Motor neuron (in vitro differentiated cells): ENCODE results near the gene CCBE1. TPM values are rescaled to one million over a fixed set of nuclear protein-coding genes. Genes with fewer than 3 reads are reported as not detected.
A peak's percentile ranks its signal among the peaks of the same experiment; 100 is the strongest.
"Not testable (repeated sequence)": the region's sequence is repeated elsewhere in the genome, so short reads cannot be mapped to it uniquely, and the experiment has no call there.

Source experiments
- ATAC-seq, 8 experiments: fragments of 200-7000 bp; cut with Tn5 transposase; replicated peaks in 6 of 8; 2 replicates each; pipeline ENCODE4 v1.8.0; 2021; ENCODE audit warnings: mild to moderate bottlenecking in 8 of 8, moderate library complexity in 8 of 8
- H3K27ac ChIP-seq, 2 donors: fragments of 250-450 bp; sonication (Bioruptor Pico); 2 replicates each; pipeline ENCODE4 v1.9.0; 2021; ENCODE audit warnings: antibody characterized with exemption in 2 of 2, mild to moderate bottlenecking in 2 of 2, moderate library complexity in 1 of 2
- H3K4me1 ChIP-seq, 2 donors: fragments of 250-450 bp; sonication (Bioruptor Pico); replicated peaks in 1 of 2; 2 replicates each; pipeline ENCODE4 v1.6.1; 2021; ENCODE audit warnings: antibody characterized with exemption in 2 of 2, mild to moderate bottlenecking in 2 of 2, moderate library complexity in 1 of 2
- H3K4me3 ChIP-seq, 5 donors: fragments of 250-450 bp; sonication (Bioruptor Pico); 2 replicates each; pipeline ENCODE4 v1.9.0; 2021; ENCODE audit warnings: antibody characterized with exemption in 5 of 5, mild to moderate bottlenecking in 5 of 5, moderate library complexity in 4 of 5
- WGBS, 10 experiments: fragments of 450-650 bp; shearing (Covaris generic); methylation state at CpG; one replicate each; pipeline ENCODE4 v1.0.0; 2022; 5-methylcytosine and 5-hydroxymethylcytosine counted together
- in situ Hi-C, 9 experiments: fragments of 400-800 bp; cut with MboI; loops; one replicate each; pipeline ENCODE4 v1.15.0; 2021; ENCODE audit warnings: low sequenced_read_pairs in 9 of 9, low pct_unique_long_range_greater_than_20kb in 2 of 9; ENCODE audit not compliant: unreplicated experiment in 9 of 9
- total RNA-seq, 8 experiments: library from RNA; unstranded; fragments of 300-600 nt; gene quantifications; 2 replicates each; pipeline versions ENCODE4 v1.2.3 to v1.2.4, GENCODE V29; 2022

The CCBE1 gene
- total RNA-seq, 8 experiments from 2014 or later: 0.04 to 5.5 (median 1.1) TPM

DNA sequence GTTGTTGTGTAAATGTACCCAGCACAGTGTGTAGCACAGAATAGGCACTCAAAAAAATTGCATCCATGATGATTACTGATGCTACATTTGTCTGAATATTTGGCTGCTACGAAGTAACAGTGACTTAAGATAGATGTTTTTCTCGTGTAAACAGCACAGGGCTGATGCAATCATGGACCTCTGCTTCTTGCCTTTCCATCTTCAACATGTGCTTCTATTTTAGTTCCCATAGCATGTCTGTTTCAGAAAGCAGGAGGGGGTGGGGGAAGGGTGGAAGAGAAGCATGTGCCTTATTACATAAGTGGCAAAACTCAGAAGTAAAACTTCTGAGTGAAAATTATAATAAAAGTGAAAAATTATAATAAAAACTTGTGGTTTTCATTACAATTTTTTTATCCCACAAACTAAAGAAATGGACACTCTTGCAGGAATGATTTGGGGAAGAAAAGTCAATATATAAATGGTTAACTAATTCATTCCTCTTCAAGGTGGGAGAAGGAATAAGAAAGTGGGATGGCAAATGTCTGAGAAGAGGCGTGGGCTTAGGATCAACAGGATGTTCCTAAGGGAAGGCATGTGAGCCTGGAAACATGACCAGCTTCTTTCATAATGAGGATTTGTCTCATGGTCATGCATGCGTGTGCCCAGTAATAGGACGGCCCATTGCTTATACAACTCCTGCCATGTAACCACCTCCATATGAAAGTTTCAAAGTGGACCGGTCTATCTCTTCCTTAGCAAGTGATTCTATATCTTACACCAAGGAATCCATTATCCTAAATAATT is 27.2 kb downstream of the CCBE1 start:
- 0 to 100% (median 71%) methylated on average over 1 to 6 of the region's 6 CpGs; no CpG with 5 or more reads in 1 of the 10 experiments for WGBS, 10 experiments
- in situ Hi-C loops: no loop called here
- H3K4me1 ChIP-seq: peaks cover 14 to 28% of the 10 kb centered on the region in 2 donors

GRCh38 chr18:59667488-59667887 is 29.7 kb downstream of the CCBE1 start:
- ATAC-seq: no peak
- no peak overlapping the region for H3K4me3 ChIP-seq
- WGBS, 10 experiments: 0 to 100% (median 100%) methylated on average over 1 to 3 of the region's 4 CpGs; no CpG with 5 or more reads in 3 of the 10 experiments
- in situ Hi-C loops: no loop called here
- H3K27ac ChIP-seq: no peak overlapping the region
- peaks cover 17 to 32% of the 10 kb centered on the region in 2 donors for H3K4me1 ChIP-seq

More for the DNA sequence above, 27.2 kb downstream of the CCBE1 start:
- Histone ChIP-seq H3K4me3 (no peak overlapping the region), H3K27ac (no peak overlapping the region)
- peak in 4 of 8 experiments; percentile 21 to 49 (median 44) for ATAC-seq

- H3K4me3 ChIP-seq, ATAC-seq, in situ Hi-C loops: not testable (repeated sequence)
- 0 to 100% (median 85%) methylated on average over 1 to 7 of the region's 9 CpGs; no CpG with 5 or more reads in 2 of the 10 experiments for WGBS, 10 experiments
- Histone ChIP-seq H3K27ac (peak overlapping the region in 1 of 2 donors; percentile 25), H3K4me1 (peaks cover 10 to 19% of the 10 kb centered on the region in 2 donors)
Measured at GRCh38 chr18:59666007-59666402, 31.2 kb downstream of the CCBE1 start.

DNA sequence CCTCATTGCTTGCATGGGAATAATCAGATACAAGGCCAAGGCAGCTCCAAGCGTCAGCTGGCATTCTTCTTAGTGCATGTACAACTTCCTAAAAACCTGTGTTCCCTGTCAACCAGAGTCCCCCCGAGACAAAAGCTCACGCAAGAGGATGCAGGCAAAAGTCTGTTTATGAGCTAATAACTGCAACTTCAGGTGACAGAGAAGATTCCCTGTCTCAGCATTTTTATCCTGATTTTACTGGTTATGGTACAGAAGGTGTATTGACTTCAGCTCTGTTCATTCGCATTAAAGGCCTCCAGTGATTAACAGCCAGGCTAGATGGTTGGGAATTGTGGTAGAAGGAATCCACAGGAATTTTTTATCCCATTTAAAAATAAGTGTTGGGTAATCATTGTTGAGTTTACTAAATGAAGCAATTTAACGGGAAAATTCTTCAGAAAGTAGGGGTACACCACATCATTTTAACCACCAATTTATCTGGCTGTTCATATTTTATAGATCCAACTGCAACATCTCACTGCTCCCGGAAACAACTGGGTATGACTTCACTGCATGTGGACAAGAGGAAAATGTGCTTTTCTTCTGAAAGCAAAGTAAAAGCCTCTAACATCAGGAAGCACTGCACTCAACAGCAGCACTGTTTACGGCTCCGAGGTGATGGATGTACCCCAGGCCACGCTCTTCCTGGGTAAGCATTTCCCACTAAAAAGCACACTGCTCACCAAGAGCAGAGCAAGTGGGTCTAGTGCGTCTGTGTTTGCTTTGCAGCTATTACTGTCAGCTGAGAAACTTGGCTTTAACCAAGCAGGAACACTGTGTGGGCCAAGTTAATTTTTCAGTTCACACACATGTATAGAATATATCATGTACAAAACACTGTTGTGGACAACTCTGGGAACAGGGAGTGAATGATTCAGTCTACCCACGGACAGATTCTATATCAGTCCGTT is 31.9 kb downstream of the CCBE1 start:
- 5 to 84% (median 76%) methylated on average over 5 to 12 of the region's 12 CpGs; no CpG with 5 or more reads in 2 of the 10 experiments for WGBS, 10 experiments
- H3K4me3 ChIP-seq: no peak overlapping the region
- in situ Hi-C loops: no loop called here
- peak overlapping the region; percentile 25 to 60 for H3K27ac ChIP-seq
- peak in 5 of 8 experiments; percentile 45 to 94 (median 73) for ATAC-seq
- peaks cover 10 to 19% of the 10 kb centered on the region in 2 donors for H3K4me1 ChIP-seq

GRCh38 chr18:59664329-59664728 is 32.9 kb downstream of the CCBE1 start:
- H3K4me1 ChIP-seq: peaks cover 10 to 19% of the 10 kb centered on the region in 2 donors
- no peak for ATAC-seq
- in situ Hi-C loops: no loop called here
- H3K27ac ChIP-seq: no peak overlapping the region
- WGBS, 10 experiments: 81 to 100% (median 86%) methylated on average over 1 to 3 of the region's 3 CpGs; no CpG with 5 or more reads in 6 of the 10 experiments
- no peak overlapping the region for H3K4me3 ChIP-seq

- Histone ChIP-seq H3K4me3 (no peak overlapping the region), H3K27ac (no peak overlapping the region), H3K4me1 (peaks cover 10 to 19% of the 10 kb centered on the region in 2 donors)
- in situ Hi-C loops: no loop called here
- ATAC-seq: no peak
- 100% methylated on average over 1 of the region's 1 CpG; no CpG with 5 or more reads in 4 of the 10 experiments for WGBS, 10 experiments
Measured at GRCh38 chr18:59663096-59663495, 34.1 kb downstream of the CCBE1 start.

GRCh38 chr18:59661891-59662701 is 35.1 kb downstream of the CCBE1 start:
- WGBS, 10 experiments: 0 to 90% (median 49%) methylated on average over 1 to 2 of the region's 2 CpGs; no CpG with 5 or more reads in 4 of the 10 experiments
- Histone ChIP-seq H3K27ac (no peak overlapping the region), H3K4me3 (no peak overlapping the region), H3K4me1 (peaks cover 10 to 21% of the 10 kb centered on the region in 2 donors)
- no peak for ATAC-seq
- in situ Hi-C loops: no loop called here

DNA sequence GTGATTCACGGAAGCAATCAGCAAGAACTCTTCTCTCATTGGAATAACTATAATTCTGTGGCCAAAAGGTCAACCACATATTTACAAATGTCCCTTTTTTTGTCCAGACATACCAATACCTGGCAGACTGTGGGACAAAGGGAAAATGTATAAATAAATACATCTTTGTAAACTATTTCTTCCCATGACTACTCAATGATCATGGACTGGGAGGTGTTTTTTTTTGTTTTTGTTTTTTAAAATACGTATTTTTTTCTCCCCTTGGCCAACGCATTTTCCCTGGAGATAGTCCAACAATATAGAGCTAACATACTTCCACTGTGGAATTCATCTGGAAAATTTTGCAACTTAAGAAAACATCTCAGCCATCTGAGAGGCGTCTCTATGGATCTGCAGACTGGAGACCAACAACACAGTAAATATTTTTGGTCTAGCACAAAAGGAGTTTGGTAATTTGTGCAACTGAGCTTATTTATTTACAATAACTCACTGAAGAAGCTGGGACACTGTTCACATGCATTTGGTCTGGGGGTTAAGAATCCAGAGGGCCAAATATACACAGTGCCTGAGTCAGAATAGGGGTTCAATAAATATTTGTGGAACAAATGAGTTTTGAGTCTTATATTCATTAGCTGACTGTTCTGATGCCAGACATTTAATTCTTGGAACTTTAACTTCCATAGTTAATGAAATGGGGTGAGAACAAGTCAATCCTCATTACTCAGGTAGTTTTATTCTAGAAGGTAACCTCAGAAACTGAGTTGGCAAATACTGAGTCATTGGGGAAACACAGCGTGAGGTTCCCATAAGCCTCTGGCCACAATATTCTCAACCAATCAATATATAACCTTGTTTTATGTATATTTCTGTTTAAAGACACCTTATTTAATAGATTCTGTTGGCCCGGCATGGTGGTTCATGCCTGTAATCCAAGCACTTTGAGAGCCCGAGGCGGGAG is 36.2 kb downstream of the CCBE1 start:
- peaks cover 10 to 26% of the 10 kb centered on the region in 2 donors for H3K4me1 ChIP-seq
- ATAC-seq: no peak
- in situ Hi-C loops: no loop called here
- no peak overlapping the region for H3K4me3 ChIP-seq
- 31 to 96% (median 85%) methylated on average over 3 to 8 of the region's 8 CpGs for WGBS, 10 experiments
- H3K27ac ChIP-seq: no peak overlapping the region

DNA sequence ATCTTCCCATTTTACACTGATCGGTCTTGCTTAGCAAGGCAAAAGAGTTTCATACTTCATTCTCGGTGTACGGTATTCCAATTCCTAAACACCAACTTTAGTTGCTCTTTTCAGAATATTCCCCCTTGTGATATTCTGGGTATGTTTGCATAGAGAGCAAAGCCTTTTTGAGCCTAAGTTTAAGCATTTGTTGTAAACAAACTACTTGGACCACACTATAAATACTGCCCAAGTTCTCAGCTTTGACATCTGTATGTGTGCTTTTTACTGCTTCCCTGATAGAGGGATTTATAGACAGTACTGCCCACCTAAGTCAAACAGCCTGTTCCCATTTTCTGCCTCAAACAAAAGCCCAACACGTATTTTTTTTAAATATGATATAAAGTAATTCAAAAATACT is 36.9 kb downstream of the CCBE1 start:
- in situ Hi-C loops: no loop called here
- no peak for ATAC-seq
- Histone ChIP-seq H3K4me3 (no peak overlapping the region), H3K27ac (no peak overlapping the region), H3K4me1 (peaks cover 6 to 19% of the 10 kb centered on the region in 2 donors)
- 0 to 100% (median 71%) methylated on average over 1 to 4 of the region's 4 CpGs for WGBS, 10 experiments

GRCh38 chr18:59659508-59660170 is 37.6 kb downstream of the CCBE1 start:
- 0 to 92% (median 64%) methylated on average over 1 to 12 of the region's 14 CpGs; no CpG with 5 or more reads in 1 of the 10 experiments for WGBS, 10 experiments
- Histone ChIP-seq H3K27ac (no peak overlapping the region), H3K4me3 (no peak overlapping the region), H3K4me1 (peaks cover 0 to 14% of the 10 kb centered on the region in 2 donors)
- in situ Hi-C loops: no loop called here
- peak in 4 of 8 experiments; percentile 25 to 63 (median 45) for ATAC-seq

GRCh38 chr18:59658941-59659340 is 38.3 kb downstream of the CCBE1 start:
- Histone ChIP-seq H3K4me3 (no peak overlapping the region), H3K4me1 (peaks cover 0 to 10% of the 10 kb centered on the region in 2 donors), H3K27ac (no peak overlapping the region)
- in situ Hi-C loops: no loop called here
- ATAC-seq: no peak
- WGBS, 10 experiments: 0 to 97% (median 90%) methylated on average over 1 to 7 of the region's 7 CpGs; no CpG with 5 or more reads in 1 of the 10 experiments
